ENCODE results near the gene SEBOX.

DNA sequence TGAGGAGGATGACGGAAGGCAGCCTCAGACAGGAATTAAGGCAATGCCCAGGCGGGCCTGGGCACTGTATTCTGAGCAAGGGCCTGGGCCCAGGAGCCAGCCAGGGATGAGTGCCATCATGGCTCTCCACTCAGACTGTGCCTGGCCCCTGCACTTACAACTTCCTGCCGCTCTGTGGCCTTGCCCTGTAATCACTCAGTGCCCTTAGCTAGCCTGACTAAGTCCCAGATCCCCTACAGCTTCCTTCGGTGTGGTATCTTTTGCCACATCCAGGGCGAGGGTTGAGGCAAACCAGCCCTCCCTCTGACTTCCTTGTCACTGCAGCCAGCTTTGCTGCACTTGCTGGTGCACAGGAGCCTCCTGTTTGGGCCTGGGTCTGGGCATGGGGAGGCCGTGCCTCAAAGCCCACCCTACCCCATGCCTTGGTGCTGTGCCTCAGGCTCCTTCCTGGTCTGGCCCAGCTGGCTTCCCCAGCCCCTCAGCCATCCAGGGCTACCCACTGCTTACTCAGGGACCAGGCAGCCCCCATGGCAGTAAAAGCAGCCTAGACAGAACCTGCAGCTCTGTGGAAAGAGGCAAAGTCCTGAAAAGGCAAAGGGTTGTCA, 31.7 kb upstream of the SEBOX start:
- TF ChIP-seq, protein P1, sequence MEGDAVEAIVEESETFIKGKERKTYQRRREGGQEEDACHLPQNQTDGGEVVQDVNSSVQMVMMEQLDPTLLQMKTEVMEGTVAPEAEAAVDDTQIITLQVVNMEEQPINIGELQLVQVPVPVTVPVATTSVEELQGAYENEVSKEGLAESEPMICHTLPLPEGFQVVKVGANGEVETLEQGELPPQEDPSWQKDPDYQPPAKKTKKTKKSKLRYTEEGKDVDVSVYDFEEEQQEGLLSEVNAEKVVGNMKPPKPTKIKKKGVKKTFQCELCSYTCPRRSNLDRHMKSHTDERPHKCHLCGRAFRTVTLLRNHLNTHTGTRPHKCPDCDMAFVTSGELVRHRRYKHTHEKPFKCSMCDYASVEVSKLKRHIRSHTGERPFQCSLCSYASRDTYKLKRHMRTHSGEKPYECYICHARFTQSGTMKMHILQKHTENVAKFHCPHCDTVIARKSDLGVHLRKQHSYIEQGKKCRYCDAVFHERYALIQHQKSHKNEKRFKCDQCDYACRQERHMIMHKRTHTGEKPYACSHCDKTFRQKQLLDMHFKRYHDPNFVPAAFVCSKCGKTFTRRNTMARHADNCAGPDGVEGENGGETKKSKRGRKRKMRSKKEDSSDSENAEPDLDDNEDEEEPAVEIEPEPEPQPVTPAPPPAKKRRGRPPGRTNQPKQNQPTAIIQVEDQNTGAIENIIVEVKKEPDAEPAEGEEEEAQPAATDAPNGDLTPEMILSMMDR (IDR thresholded peaks at IDR 0.05) = no peak
- no peak for TF ChIP-seq POLR2A (IDR thresholded peaks at IDR 0.05)

Data from heart left ventricle (tissue), 13 donors.